BJ (cell line): ENCODE measurements around the gene RASGEF1C. TPM values are rescaled to one million over a fixed set of nuclear protein-coding genes. Genes with fewer than 3 reads are reported as not detected.

Experiments
- CTCF ChIA-PET: fragments of 350-600 bp; formaldehyde crosslinking; extraction: SDS; loops from one replicate; lab custom pipeline; 2021; ENCODE audit warnings: antibody characterized with exemption, inconsistent platforms; lab: Yijun Ruan, JAX
- POLR2A ChIA-PET: fragments of 300-600 bp; sonication (Branson Sonifier 250); formaldehyde crosslinking; extraction: SDS; loops from one replicate; lab custom pipeline; 2021; ENCODE audit warnings: antibody characterized with exemption; lab: Charles Lee
- DNase-seq: peaks from one replicate; pipeline ENCODE4 v3.0.0-alpha.2; 2011; ENCODE audit warnings: low read depth
- H3K27me3 ChIP-seq: 2 replicates; pipeline ENCODE4 v1.6.0; 2011; ENCODE audit warnings: low read length; ENCODE audit not compliant: control insufficient read depth, insufficient read depth
- H3K36me3 ChIP-seq: 2 replicates; pipeline ENCODE4 v1.5.1; 2011; ENCODE audit warnings: low read length; ENCODE audit not compliant: control insufficient read depth, insufficient read depth
- H3K4me3 ChIP-seq: 2 replicates; pipeline ENCODE4 v1.5.1; 2011; ENCODE audit warnings: low read depth, mild to moderate bottlenecking, control low read depth, low read length
- CTCF ChIP-seq: IDR thresholded peaks from 2 replicates; pipeline ENCODE4 v1.5.1; 2011; ENCODE audit warnings: low read depth, mild to moderate bottlenecking, control low read depth, inconsistent platforms, low read length, moderate library complexity; ENCODE audit not compliant: insufficient read depth
- polyA plus RNA-seq: library from polyadenylated mRNA; depleted of rRNA; stranded (reverse); fragments of >200 nt; gene quantifications from 2 replicates; pipeline ENCODE4 v1.2.3, GENCODE V29; 2011

Gene RASGEF1C
- polyA plus RNA-seq, 1 experiment = not detected

GRCh38 chr5:180100621-180101450 is 108.2 kb downstream of the RASGEF1C start:
- CTCF ChIA-PET = interaction anchor here (0.5 kb wide), 1 partner anchor 374 kb away, joined by 3 read pairs; no protein-coding TSS in a partner anchor
- POLR2A ChIA-PET = no interaction called here
- TF ChIP-seq CTCF = no peak

GRCh38 chr5:180099733-180100611 is 109.0 kb downstream of the RASGEF1C start:
- POLR2A ChIA-PET = no interaction called here
- no peak for DNase-seq
- H3K36me3 ChIP-seq = no peaks in the 10 kb centered on the region
- no peaks in the 10 kb centered on the region for H3K27me3 ChIP-seq
- no peak overlapping the region for H3K4me3 ChIP-seq
- TF ChIP-seq CTCF = no peak
- CTCF ChIA-PET = no interaction called here

More at GRCh38 chr5:180100621-180101450, 108.2 kb downstream of the RASGEF1C start:
- no peak for DNase-seq
- Histone ChIP-seq H3K27me3 (no peaks in the 10 kb centered on the region), H3K36me3 (no peaks in the 10 kb centered on the region), H3K4me3 (no peak overlapping the region)

GRCh38 chr5:180098991-180099732 is 109.8 kb downstream of the RASGEF1C start:
- H3K4me3 ChIP-seq = no peak overlapping the region
- ChIA-PET POLR2A (no interaction called here), CTCF (no interaction called here)
- no peak for DNase-seq
- TF ChIP-seq CTCF = no peak
- no peaks in the 10 kb centered on the region for H3K36me3 ChIP-seq
- H3K27me3 ChIP-seq = no peaks in the 10 kb centered on the region

GRCh38 chr5:180098526-180098925 is 110.5 kb downstream of the RASGEF1C start:
- Histone ChIP-seq H3K36me3 (no peaks in the 10 kb centered on the region), H3K4me3 (no peak overlapping the region), H3K27me3 (no peaks in the 10 kb centered on the region)
- no peak for DNase-seq
- POLR2A ChIA-PET = no interaction called here
- CTCF ChIA-PET = no interaction called here
- TF ChIP-seq CTCF = no peak
